ENCODE measurements around the gene C11orf54.

DNA sequence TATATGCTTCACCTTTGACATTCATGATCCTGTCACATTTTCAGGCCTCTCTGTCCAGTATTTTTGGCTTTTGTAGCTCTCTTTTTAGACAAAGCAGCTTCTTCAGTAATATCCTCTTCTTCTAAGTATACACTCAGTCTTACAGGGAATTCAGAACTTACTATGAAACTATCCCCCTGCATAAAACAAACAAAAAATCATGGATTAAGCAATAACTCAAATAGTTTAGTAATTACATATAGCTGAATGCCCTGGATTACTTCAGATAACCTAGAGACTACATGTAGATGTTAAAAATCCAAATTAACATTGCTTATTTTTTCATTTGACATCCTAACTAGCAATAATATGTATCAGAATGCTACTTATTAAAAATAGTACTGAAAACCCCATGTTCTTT lies 5.3 kb upstream of the C11orf54 start:
- no peak for TF ChIP-seq CTCF (IDR thresholded peaks at IDR 0.05; ENCODE audit: borderline replicate concordance, extremely low read depth, low read length, poor library complexity, severe bottlenecking)
- TF ChIP-seq EZH2 (IDR thresholded peaks at IDR 0.05; ENCODE audit: borderline replicate concordance, low read depth, low read length, severe bottlenecking): no peak

All from DND-41 (cell line).